Stomach (tissue), 9 donors: Measurements from ENCODE around the gene DOK6. TPM values are rescaled to one million over a fixed set of nuclear protein-coding genes. Genes with fewer than 3 reads are reported as not detected.
A peak's percentile ranks its signal among the peaks of the same experiment; 100 is the strongest.

Source experiments
- DNase-seq, 2 donors: peaks; one replicate each; pipeline versions ENCODE4 v3.0.0 to v3.0.0-alpha.2; 2013 to 2019
- H3K27ac ChIP-seq, 5 donors: fragments of 200-600 bp in 4 of 5; sonication (generic) in 4 of 5; one replicate each; pipeline ENCODE4 v1.5.1; 2013 to 2019; ENCODE audit warnings: mild to moderate bottlenecking in 1 of 5, moderate library complexity in 1 of 5
- H3K27me3 ChIP-seq, 3 donors: fragments of 200-600 bp; sonication (generic); one replicate each; pipeline ENCODE4 v1.5.1; 2017 to 2019; ENCODE audit warnings: mixed run types in 1 of 3
- H3K36me3 ChIP-seq, 4 donors: fragments of 200-600 bp; sonication (generic); 1 replicate in 3 of 4; 2 replicates in 1 of 4; pipeline ENCODE4 v1.5.1; 2016 to 2019
- H3K4me1 ChIP-seq, 4 donors: fragments of 200-600 bp; sonication (generic); one replicate each; pipeline ENCODE4 v1.5.1; 2016 to 2019
- H3K4me3 ChIP-seq, 4 donors: fragments of 200-600 bp; sonication (generic) in 3 of 4; one replicate each; pipeline ENCODE4 v1.5.1; 2016 to 2019; ENCODE audit warnings: mild to moderate bottlenecking in 1 of 4
- H3K9me3 ChIP-seq, 4 donors: fragments of 200-600 bp; sonication (generic); one replicate each; pipeline ENCODE4 v1.5.1; 2016 to 2019
- CTCF ChIP-seq, 7 experiments: fragments of 450-650 bp in 4 of 7; fragments of 200-600 bp in 3 of 7; sonication (generic) in 3 of 7; IDR thresholded peaks; one replicate each; pipeline ENCODE4 v1.5.1; 2016 to 2019; ENCODE audit warnings: antibody characterized with exemption in 7 of 7, control low read depth in 2 of 7, mild to moderate bottlenecking in 1 of 7
- EP300 ChIP-seq: sonication (generic); formaldehyde crosslinking; IDR thresholded peaks from one replicate; pipeline ENCODE4 v1.6.1; 2017; ENCODE audit warnings: antibody characterized with exemption
- POLR2A ChIP-seq, 4 donors: fragments of 450-650 bp; IDR thresholded peaks; one replicate each; pipeline ENCODE4 v1.6.1; 2016; ENCODE audit warnings: antibody characterized with exemption in 4 of 4, control low read depth in 2 of 4, mild to moderate bottlenecking in 1 of 4, moderate library complexity in 1 of 4
- POLR2AphosphoS5 ChIP-seq, 3 donors: sonication (generic); formaldehyde crosslinking; IDR thresholded peaks; one replicate each; pipeline ENCODE4 v1.6.1; 2016; ENCODE audit warnings: antibody characterized with exemption in 3 of 3
- WGBS, 5 donors: extraction: QIAGEN DNeasy Blood & Tissue Kit in 3 of 5; methylation state at CpG; one replicate each; pipeline versions ENCODE4 v1.1.5 to v1.1.7; 2013 to 2018; 5-methylcytosine and 5-hydroxymethylcytosine counted together
- intact Hi-C: fragments of 100-400 bp; cut with DNase I; formaldehyde crosslinking; loops from one replicate; pipeline ENCODE4 v1.15.1; 2023; ENCODE audit warnings: low total_unique reads
- polyA plus RNA-seq, 3 donors: library from polyadenylated mRNA; stranded (reverse); fragments of 200-250 nt; gene quantifications; one replicate each; pipeline ENCODE4 v1.2.3, GENCODE V29; 2013
- total RNA-seq, 5 donors: library from RNA; depleted of rRNA; stranded (reverse); fragments of >200 nt; gene quantifications; one replicate each; pipeline versions ENCODE4 v1.1.0 to v1.2.3, GENCODE V29; 2014 to 2016
- donor health status: healthy with polysubstance abuse.
- donor health status: Bipolar disorder and iron deficiency.
- donor health status: healthy.

Gene DOK6
- total and polyA plus RNA-seq, 8 donors, result 0.18 to 10.1 (median 1.7) TPM; not detected in 1

GRCh38 chr18:69880083-69880482 lies 479.4 kb downstream of the DOK6 start:
- Histone ChIP-seq H3K27ac (no peak overlapping the region), H3K4me3 (no peak overlapping the region), H3K9me3 (no peaks in the 10 kb centered on the region), H3K27me3 (no peaks in the 10 kb centered on the region), H3K36me3 (no peaks in the 10 kb centered on the region), H3K4me1 (peaks cover 0 to 20% (median 6%) of the 10 kb centered on the region in 4 donors)
- TF ChIP-seq POLR2A (IDR thresholded peaks at IDR 0.05), result no peak
- no peak for TF ChIP-seq CTCF (IDR thresholded peaks at IDR 0.05)
- intact Hi-C loops, result no loop called here
- DNase-seq, result no peak
- 89 to 99% (median 96%) methylated on average over 3 of the region's 3 CpGs for WGBS, 5 donors

GRCh38 chr18:69882965-69883668 lies 482.4 kb downstream of the DOK6 start:
- intact Hi-C loops, result no loop called here
- WGBS, 5 donors, result 82 to 86% (median 86%) methylated on average over 6 of the region's 6 CpGs
- no peak overlapping the region for H3K4me3 ChIP-seq
- TF ChIP-seq POLR2AphosphoS5 (IDR thresholded peaks at IDR 0.05) (no peak), CTCF (IDR thresholded peaks at IDR 0.05) (no peak), EP300 (no peak), POLR2A (IDR thresholded peaks at IDR 0.05) (no peak)
- no peak for DNase-seq
- H3K27ac ChIP-seq, result peak overlapping the region in 1 of 5 donors; percentile 21
- no peaks in the 10 kb centered on the region for H3K9me3 ChIP-seq
- H3K27me3 ChIP-seq, result no peaks in the 10 kb centered on the region
- H3K36me3 ChIP-seq, result no peaks in the 10 kb centered on the region
- H3K4me1 ChIP-seq, result peaks cover 0 to 26% (median 6%) of the 10 kb centered on the region in 4 donors

GRCh38 chr18:69883781-69884180 lies 483.1 kb downstream of the DOK6 start:
- DNase-seq, result peak in 1 of 2 donors; percentile 21
- H3K4me3 ChIP-seq, result no peak overlapping the region
- no peaks in the 10 kb centered on the region for H3K27me3 ChIP-seq
- H3K4me1 ChIP-seq, result peaks cover 0 to 26% (median 6%) of the 10 kb centered on the region in 4 donors
- 33 to 54% (median 50%) methylated on average over 3 of the region's 3 CpGs for WGBS, 5 donors
- no peaks in the 10 kb centered on the region for H3K9me3 ChIP-seq
- intact Hi-C loops, result no loop called here
- no peaks in the 10 kb centered on the region for H3K36me3 ChIP-seq
- no peak for TF ChIP-seq POLR2AphosphoS5 (IDR thresholded peaks at IDR 0.05)
- no peak for TF ChIP-seq CTCF (IDR thresholded peaks at IDR 0.05)
- no peak for TF ChIP-seq POLR2A (IDR thresholded peaks at IDR 0.05)
- no peak for TF ChIP-seq EP300
- peak overlapping the region in 1 of 5 donors; percentile 21 for H3K27ac ChIP-seq

GRCh38 chr18:69885355-69885754 lies 484.7 kb downstream of the DOK6 start:
- intact Hi-C loops, result no loop called here
- Histone ChIP-seq H3K36me3 (no peaks in the 10 kb centered on the region), H3K4me3 (no peak overlapping the region), H3K27ac (peak overlapping the region in 1 of 5 donors; percentile 17), H3K27me3 (no peaks in the 10 kb centered on the region), H3K9me3 (no peaks in the 10 kb centered on the region), H3K4me1 (peaks cover 0 to 26% (median 6%) of the 10 kb centered on the region in 4 donors)
- TF ChIP-seq CTCF (IDR thresholded peaks at IDR 0.05), result no peak
- no peak for TF ChIP-seq EP300
- TF ChIP-seq POLR2AphosphoS5 (IDR thresholded peaks at IDR 0.05), result no peak
- TF ChIP-seq POLR2A (IDR thresholded peaks at IDR 0.05), result no peak
- no peak for DNase-seq
- WGBS, 5 donors, result 81 to 94% (median 86%) methylated on average over 4 of the region's 4 CpGs
